ENCODE results near the gene GAREM2. TPM values are rescaled to one million over a fixed set of nuclear protein-coding genes. Genes with fewer than 3 reads are reported as not detected.

The GAREM2 gene
- total RNA-seq, 2 donors from 2014 or later: 2.4 to 3.9 TPM

DNA sequence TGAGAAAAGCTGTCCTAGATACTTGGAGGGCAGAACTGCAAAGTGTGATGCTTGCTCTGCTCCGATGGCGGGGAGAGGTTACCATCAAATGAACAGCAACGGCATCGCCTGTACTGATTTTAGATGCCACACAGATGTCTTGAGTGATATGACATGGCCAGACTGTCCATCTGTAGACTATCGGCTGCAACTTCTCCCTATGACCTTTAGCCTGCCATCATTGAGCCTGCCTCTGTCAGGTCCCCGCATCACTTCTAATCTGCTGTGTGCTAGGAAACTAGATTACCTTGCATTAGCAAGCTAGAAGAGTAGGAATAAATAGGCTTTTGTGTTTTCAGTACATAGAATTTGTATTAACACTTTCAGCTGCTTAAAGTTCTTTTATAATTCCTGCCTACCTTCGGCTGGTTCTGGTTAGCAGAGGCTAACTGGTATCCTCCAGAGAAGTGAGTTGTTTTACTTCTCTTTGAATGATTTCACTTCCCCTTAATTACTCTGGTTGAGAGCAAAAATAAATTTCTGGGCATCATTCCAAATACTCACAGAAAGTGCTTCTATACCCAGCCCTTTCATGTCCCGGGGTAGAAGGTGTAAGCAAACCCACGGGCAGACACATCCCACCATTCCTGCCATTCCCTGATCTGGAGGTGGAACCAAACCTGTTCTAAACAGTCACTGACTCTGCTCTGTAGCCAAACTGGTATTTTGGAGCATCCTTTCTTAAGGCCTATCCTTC lies 24.0 kb downstream of the GAREM2 start:
- H3K4me1 ChIP-seq: no peaks in the 10 kb centered on the region
- no peak overlapping the region for H3K4me3 ChIP-seq
- H3K9ac ChIP-seq (ENCODE audit: low read depth in 2 of 2, low read length in 2 of 2): no peak overlapping the region
- no peaks in the 10 kb centered on the region for H3K9me3 ChIP-seq
- intact Hi-C loops (cut with DNase I): no loop called here
- H3K27ac ChIP-seq: no peak overlapping the region
- H3K36me3 ChIP-seq: peaks cover 24% of the 10 kb centered on the region
- TF ChIP-seq, protein P1, sequence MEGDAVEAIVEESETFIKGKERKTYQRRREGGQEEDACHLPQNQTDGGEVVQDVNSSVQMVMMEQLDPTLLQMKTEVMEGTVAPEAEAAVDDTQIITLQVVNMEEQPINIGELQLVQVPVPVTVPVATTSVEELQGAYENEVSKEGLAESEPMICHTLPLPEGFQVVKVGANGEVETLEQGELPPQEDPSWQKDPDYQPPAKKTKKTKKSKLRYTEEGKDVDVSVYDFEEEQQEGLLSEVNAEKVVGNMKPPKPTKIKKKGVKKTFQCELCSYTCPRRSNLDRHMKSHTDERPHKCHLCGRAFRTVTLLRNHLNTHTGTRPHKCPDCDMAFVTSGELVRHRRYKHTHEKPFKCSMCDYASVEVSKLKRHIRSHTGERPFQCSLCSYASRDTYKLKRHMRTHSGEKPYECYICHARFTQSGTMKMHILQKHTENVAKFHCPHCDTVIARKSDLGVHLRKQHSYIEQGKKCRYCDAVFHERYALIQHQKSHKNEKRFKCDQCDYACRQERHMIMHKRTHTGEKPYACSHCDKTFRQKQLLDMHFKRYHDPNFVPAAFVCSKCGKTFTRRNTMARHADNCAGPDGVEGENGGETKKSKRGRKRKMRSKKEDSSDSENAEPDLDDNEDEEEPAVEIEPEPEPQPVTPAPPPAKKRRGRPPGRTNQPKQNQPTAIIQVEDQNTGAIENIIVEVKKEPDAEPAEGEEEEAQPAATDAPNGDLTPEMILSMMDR (IDR thresholded peaks at IDR 0.05): no peak
- no peaks in the 10 kb centered on the region for H3K27me3 ChIP-seq
- no peak for DNase-seq

DNA sequence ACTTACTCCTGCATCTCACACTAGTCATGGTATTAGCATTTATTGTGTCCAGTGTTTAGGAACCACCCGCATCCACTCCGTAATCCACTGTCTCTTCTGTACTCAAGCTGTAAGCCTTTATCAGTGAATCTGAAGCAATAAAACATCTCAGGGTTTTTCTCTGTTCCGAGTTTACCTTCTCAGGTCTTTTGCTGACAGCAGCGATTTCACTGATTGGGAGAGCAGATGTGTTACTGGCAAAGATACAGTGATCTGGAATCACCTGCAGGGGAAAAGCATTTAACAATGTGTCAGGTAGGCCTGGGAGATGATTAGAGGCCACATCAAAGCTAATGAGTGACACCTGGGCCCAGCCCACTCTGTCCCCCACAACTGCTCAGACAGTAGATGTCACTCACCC lies 24.6 kb downstream of the GAREM2 start:
- Histone ChIP-seq H3K27ac (no peak overlapping the region), H3K36me3 (peaks cover 24% of the 10 kb centered on the region), H3K27me3 (no peaks in the 10 kb centered on the region), H3K4me3 (no peak overlapping the region), H3K9ac (ENCODE audit: low read depth in 2 of 2, low read length in 2 of 2) (no peak overlapping the region), H3K9me3 (no peaks in the 10 kb centered on the region), H3K4me1 (no peaks in the 10 kb centered on the region)
- no peak for DNase-seq
- intact Hi-C loops (cut with DNase I): no loop called here
- TF ChIP-seq, protein P1 (IDR thresholded peaks at IDR 0.05): no peak

DNA sequence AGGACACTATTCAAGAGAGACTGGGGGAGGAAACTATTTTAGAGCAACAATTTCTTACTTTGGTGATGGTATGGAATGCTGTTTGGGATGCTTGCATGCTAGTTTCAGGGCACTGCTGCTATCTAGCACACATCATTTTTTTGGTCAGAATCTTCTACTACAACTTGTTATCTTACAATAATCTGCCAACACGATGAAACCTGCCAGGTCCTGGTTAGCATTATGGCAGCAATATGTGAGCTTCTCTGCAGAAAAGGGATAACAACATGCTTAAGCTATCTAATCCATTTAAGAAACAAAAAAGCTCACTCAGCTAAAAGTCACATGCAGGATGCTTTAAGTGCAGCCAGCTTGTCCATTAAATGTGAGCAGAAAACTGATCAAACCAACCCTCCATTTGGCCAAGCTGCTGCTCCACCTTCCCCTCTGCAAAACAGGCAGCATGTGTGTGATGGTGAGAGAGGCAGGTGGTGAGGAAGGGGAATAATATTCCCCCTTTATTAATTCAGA lies 30.1 kb downstream of the GAREM2 start:
- Histone ChIP-seq H3K27me3 (no peaks in the 10 kb centered on the region), H3K9me3 (no peaks in the 10 kb centered on the region), H3K27ac (no peak overlapping the region), H3K36me3 (peaks cover 10% of the 10 kb centered on the region), H3K4me3 (no peak overlapping the region), H3K4me1 (no peaks in the 10 kb centered on the region), H3K9ac (ENCODE audit: low read depth in 2 of 2, low read length in 2 of 2) (no peak overlapping the region)
- DNase-seq: no peak
- intact Hi-C loops (cut with DNase I): no loop called here
- TF ChIP-seq, protein P1 (IDR thresholded peaks at IDR 0.05): no peak

DNA sequence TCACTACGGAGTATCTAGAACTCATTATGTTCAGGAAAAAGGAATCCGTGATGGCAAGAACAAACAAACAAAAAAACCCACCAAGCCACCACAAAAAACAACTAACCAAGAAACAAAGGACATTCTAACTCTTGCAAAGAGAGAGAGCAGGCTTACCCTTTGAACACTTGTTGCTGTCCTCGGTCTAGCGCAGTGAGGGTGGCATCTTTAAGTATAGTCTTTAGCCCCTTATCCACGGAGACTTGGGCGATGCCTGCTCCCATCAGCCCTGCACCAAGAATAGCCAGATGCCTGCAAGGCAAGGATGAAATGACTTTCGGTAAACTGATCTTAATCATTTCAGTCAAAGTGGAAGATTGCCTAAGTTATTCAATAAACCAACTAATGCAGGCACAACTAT lies 31.0 kb downstream of the GAREM2 start:
- no peaks in the 10 kb centered on the region for H3K9me3 ChIP-seq
- TF ChIP-seq, protein P1 (IDR thresholded peaks at IDR 0.05): no peak
- no peak overlapping the region for H3K4me3 ChIP-seq
- no peaks in the 10 kb centered on the region for H3K27me3 ChIP-seq
- DNase-seq: no peak
- H3K27ac ChIP-seq: no peak overlapping the region
- no peak overlapping the region for H3K9ac ChIP-seq (ENCODE audit: low read depth in 2 of 2, low read length in 2 of 2)
- H3K36me3 ChIP-seq: peaks cover 10% of the 10 kb centered on the region
- H3K4me1 ChIP-seq: no peaks in the 10 kb centered on the region
- intact Hi-C loops (cut with DNase I): no loop called here

DNA sequence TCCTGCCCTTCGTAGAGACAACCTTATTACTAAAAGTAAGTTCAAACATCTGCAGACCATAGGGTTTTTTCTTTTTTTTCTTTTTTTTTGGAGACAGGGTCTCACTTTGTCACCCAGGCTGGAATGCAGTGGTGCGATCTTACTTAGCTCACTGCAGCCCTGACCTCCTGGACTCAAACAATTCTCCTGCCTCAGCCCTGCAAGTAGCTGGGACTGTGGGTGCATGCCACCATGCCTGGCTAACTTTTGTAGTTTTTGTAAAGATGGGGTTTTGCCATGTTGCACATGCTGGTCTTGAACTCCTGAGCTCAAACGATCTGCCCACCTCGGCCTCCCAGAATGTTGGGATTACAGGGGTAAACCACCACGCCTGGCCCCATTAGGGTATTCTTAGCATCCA lies 39.1 kb downstream of the GAREM2 start:
- TF ChIP-seq, protein P1 (IDR thresholded peaks at IDR 0.05): no peak
- no peak for DNase-seq

More for the DNA sequence above, 39.1 kb downstream of the GAREM2 start:
- intact Hi-C loops (cut with DNase I): no loop called here
- H3K4me3 ChIP-seq: no peak overlapping the region
- no peaks in the 10 kb centered on the region for H3K27me3 ChIP-seq
- H3K9me3 ChIP-seq: no peaks in the 10 kb centered on the region
- H3K27ac ChIP-seq: no peak overlapping the region
- H3K4me1 ChIP-seq: no peaks in the 10 kb centered on the region
- H3K36me3 ChIP-seq: peaks cover 38% of the 10 kb centered on the region
- no peak overlapping the region for H3K9ac ChIP-seq (ENCODE audit: low read depth in 2 of 2, low read length in 2 of 2)

All from colonic mucosa (tissue), 4 donors.